ENCODE data around the gene PTPRC.

- TF ChIP-seq, protein P1, sequence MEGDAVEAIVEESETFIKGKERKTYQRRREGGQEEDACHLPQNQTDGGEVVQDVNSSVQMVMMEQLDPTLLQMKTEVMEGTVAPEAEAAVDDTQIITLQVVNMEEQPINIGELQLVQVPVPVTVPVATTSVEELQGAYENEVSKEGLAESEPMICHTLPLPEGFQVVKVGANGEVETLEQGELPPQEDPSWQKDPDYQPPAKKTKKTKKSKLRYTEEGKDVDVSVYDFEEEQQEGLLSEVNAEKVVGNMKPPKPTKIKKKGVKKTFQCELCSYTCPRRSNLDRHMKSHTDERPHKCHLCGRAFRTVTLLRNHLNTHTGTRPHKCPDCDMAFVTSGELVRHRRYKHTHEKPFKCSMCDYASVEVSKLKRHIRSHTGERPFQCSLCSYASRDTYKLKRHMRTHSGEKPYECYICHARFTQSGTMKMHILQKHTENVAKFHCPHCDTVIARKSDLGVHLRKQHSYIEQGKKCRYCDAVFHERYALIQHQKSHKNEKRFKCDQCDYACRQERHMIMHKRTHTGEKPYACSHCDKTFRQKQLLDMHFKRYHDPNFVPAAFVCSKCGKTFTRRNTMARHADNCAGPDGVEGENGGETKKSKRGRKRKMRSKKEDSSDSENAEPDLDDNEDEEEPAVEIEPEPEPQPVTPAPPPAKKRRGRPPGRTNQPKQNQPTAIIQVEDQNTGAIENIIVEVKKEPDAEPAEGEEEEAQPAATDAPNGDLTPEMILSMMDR (IDR thresholded peaks at IDR 0.05; ENCODE audit: low read depth, low read length), result no peak
- TF ChIP-seq POLR2A (IDR thresholded peaks at IDR 0.05; ENCODE audit: extremely low read depth, insufficient read length) (no peak), MAX (IDR thresholded peaks at IDR 0.05; ENCODE audit: low read depth, low read length) (no peak)
These were observed 38.2 kb downstream of the PTPRC start for GRCh38 chr1:198677027-198677426.

Data from NB4 (cell line).